Fibroblast of skin of right quadriceps (primary cell): ENCODE measurements around the gene C22orf39.

Experiments
- DNase-seq: peaks from one replicate; pipeline ENCODE4 v3.0.0-alpha.2; 2013

C22orf39 gene

GRCh38 chr22:19447330-19448075, at the start of gene C22orf39:
TSS of gene C22orf39 (minus strand) at chr22:19447711. CDS start at chr22:19447688, 23 bp downstream.
- DNase-seq, result peak; percentile 91

- DNase-seq, result peak; percentile 40
Observed at GRCh38 chr22:19497245-19497644, 49.7 kb upstream of the C22orf39 start.

DNA sequence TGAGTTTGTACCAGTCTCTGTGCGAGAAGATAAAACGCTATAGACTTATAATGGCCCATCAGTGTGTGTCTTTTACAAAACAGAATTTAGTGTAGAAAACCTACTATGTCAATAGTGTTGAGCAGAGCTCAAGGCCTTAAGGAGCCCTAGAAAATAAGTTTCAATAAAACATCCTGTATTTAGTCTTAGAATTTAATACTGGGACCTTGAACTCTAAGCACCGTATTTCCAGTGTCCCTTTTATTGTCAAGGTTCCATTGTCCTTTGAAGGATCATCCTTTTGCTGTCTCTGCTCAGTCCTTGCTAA, 48.8 kb upstream of the C22orf39 start:
- DNase-seq, result no peak

- DNase-seq, result peak; percentile 10
Observed at GRCh38 chr22:19495562-19496323, 48.2 kb upstream of the C22orf39 start.

GRCh38 chr22:19494676-19495173, 47.2 kb upstream of the C22orf39 start:
- DNase-seq, result no peak

DNA sequence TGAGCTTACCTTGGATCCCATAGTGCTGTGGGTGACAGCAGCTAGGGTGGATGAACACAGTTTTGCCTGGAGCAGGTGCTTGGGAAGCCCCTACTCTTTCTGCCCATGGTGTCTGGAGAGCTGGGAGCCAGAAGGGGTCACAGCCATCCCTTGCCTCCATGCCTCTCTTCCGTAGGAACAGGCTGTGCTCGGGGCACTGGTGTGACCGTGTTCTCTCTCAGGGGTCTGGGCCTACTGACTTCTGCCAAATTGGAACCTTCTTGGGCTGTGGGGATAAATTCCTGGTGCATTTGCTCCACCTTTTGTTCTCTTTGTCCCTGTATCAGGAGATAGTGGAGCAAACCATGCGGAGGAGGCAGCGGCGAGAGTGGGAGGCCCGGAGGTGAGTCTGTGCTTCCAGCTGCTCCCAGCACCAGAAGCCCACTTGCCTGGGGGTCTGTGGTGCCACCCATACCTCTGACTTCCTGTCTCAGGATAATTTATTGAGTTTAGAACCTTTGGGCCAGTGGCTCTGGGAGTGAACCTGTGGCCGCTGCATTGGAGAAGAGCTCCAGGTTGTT, 46.6 kb upstream of the C22orf39 start:
- DNase-seq, result no peak

GRCh38 chr22:19492504-19493174, 45.1 kb upstream of the C22orf39 start:
- DNase-seq, result no peak

- no peak for DNase-seq
Observed at GRCh38 chr22:19490628-19491230, 43.2 kb upstream of the C22orf39 start.

GRCh38 chr22:19488884-19489843, 41.7 kb upstream of the C22orf39 start:
- peak; percentile 6 for DNase-seq

GRCh38 chr22:19488285-19488684, 40.8 kb upstream of the C22orf39 start:
- no peak for DNase-seq

- peak; percentile 51 for DNase-seq
Observed at GRCh38 chr22:19483481-19484244, 36.2 kb upstream of the C22orf39 start.

GRCh38 chr22:19482297-19482696, 34.8 kb upstream of the C22orf39 start:
- no peak for DNase-seq

DNA sequence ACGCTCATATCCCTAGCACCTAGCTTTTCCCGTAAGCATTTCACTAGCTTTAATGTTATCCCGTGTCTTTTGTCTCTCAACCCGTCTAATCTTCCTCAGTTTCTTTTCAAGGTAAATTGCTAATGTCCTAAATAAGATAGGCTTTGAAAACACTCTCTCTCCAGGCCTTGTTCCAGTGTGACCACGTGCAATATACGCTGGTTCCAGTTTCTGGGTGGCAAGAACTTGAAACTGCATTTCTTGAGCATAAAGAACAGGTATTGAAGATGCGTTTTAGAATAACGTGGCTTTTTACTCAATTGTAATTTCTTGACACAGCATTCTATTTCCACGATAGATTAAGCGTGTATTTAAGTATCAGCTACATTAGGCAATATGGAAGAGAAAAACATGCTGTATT, 33.3 kb upstream of the C22orf39 start:
- no peak for DNase-seq

DNA sequence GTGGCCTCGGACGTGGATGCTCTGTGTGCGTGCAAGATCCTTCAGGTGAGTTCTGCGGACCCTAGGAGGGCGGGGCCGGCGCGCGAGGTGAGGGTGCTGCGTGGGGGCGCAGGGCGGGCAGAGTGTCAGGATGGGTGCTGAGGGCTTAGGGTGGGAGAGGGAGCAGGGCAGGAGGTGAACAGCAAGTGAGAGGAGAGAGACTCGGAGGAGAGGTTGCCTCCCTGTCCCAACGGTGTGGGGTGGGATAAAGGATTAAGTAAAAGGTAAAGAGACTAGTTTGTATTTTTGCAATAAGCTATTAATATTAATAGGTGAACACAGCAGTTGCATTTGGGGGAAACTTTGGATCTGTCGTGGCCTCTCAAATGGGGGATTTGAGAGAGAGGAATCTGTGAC, 32.7 kb upstream of the C22orf39 start:
- no peak for DNase-seq

DNA sequence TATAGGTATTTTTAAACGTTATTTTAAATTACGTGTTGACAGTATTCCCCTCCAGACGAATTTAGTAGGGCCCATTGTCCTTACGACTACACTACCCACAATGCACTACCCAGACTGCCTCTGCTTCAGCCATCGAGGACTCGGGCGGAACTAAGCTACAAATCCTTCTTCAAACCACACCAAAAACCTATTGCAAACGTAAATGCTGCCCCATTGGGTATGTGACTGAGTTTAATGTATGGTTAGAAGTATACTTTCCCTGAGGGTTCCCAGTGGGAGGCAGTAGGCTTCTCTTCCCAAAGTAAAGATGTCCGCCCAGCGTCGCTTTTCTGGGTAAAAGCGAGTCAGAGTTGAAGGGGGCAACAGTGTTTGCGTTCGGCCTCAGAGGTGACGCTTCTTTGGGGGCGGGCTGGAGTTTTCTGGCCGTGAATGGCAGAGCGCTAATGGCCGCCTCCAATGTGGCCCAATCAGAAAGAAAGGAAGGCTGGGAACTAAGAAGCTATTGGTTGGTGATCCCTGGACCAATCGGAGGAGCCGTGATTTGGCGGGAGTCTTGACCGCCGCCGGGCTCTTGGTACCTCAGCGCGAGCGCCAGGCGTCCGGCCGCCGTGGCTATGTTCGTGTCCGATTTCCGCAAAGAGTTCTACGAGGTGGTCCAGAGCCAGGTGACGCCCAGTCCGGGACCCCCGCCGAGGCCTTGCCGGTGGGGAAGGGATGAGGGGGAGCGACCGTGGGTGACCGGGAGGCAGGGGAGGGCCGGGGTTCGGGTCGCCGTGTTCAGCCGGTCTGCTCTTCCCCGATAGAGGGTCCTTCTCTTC, 32.1 kb upstream of the C22orf39 start, which contains the start of gene CDC45:
CDC45 (plus strand) TSS at position 566 of the 818 bp plus-strand sequence; CDS start at position 615, 49 bp downstream.
- DNase-seq, result peak; percentile 98

DNA sequence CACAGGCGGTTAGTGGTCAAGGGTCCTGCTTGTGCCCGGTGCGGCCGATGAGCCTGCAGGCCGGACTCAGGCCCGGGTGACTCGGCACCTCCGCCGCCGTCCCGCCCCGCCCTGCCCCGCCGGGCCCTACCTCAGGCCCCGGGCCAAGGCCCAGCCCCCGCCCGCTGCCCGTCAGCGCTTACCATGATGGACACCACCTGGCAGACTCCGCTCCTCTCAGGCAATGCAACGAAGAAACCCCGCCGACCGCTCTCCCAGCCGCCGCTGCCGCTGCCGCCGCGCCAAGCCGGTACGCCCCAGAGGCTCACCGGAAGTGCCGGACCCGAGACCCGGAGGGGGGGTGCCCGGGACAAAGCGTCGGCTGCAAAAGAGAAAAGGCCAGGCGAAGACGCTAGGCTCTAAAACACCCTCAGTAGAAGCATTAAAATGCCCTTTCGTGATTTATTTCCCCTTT, 31.4 kb upstream of the C22orf39 start, which contains the start of gene UFD1:
UFD1 (minus strand) TSS at position 293 of the 454 bp plus-strand sequence; CDS start at position 185, 108 bp downstream.
- DNase-seq, result peak; percentile 77

- no peak for DNase-seq
Observed at GRCh38 chr22:19478045-19478900, 30.8 kb upstream of the C22orf39 start.

GRCh38 chr22:19477321-19478044, 30.0 kb upstream of the C22orf39 start:
- peak; percentile 8 for DNase-seq
